NCI-H2196 treated with DMSO at 0.1 percent for 48 hours (cell line): ENCODE data around the gene PFDN2.
"Not testable (repeated sequence)": the region's sequence is repeated elsewhere in the genome, so short reads cannot be mapped to it uniquely, and the experiment has no call there.

Experiments
- DNase-seq: peaks from one replicate; lab custom pipeline; 2025; ENCODE audit not compliant: unreplicated experiment; lab: John Stamatoyannopoulos, UW

The PFDN2 gene

GRCh38 chr1:161139766-161140165, 21.9 kb upstream of the PFDN2 start:
- no peak for DNase-seq

- DNase-seq = no peak
These were observed 20.6 kb upstream of the PFDN2 start for GRCh38 chr1:161138431-161138830.

GRCh38 chr1:161137881-161138280, 20.0 kb upstream of the PFDN2 start:
- no peak for DNase-seq

- no peak for DNase-seq
These were observed 15.4 kb upstream of the PFDN2 start for GRCh38 chr1:161133220-161133740.

GRCh38 chr1:161132410-161133219, 14.8 kb upstream of the PFDN2 start, which contains the start of gene DEDD:
Gene DEDD (minus strand): TSS chr1:161132667. CDS start chr1:161124462, 8,205 bp downstream.
- peak; percentile 93 for DNase-seq

GRCh38 chr1:161131523-161132409, 13.9 kb upstream of the PFDN2 start:
- DNase-seq = no peak

GRCh38 chr1:161130266-161130665, 12.4 kb upstream of the PFDN2 start:
- DNase-seq = no peak

GRCh38 chr1:161128591-161129420, 11.0 kb upstream of the PFDN2 start:
- DNase-seq = no peak

- DNase-seq = no peak
These were observed 9.8 kb upstream of the PFDN2 start for GRCh38 chr1:161127649-161128048.

GRCh38 chr1:161122967-161123366, 5.1 kb upstream of the PFDN2 start:
- no peak for DNase-seq

- DNase-seq = no peak
These were observed 4.0 kb upstream of the PFDN2 start for GRCh38 chr1:161121834-161122233.

- no peak for DNase-seq
These were observed 3.3 kb upstream of the PFDN2 start for GRCh38 chr1:161121042-161121650.

- no peak for DNase-seq
These were observed 1.5 kb upstream of the PFDN2 start for GRCh38 chr1:161119092-161119903.

GRCh38 chr1:161115961-161116360, 1.9 kb downstream of the PFDN2 start:
- DNase-seq = not testable (repeated sequence)

- no peak for DNase-seq
These were observed 2.6 kb downstream of the PFDN2 start for GRCh38 chr1:161115132-161115711.

- DNase-seq = no peak
These were observed 3.3 kb downstream of the PFDN2 start for GRCh38 chr1:161114556-161114955.

GRCh38 chr1:161113915-161114314, 3.9 kb downstream of the PFDN2 start:
- no peak for DNase-seq

GRCh38 chr1:161111527-161111926, 6.3 kb downstream of the PFDN2 start:
- no peak for DNase-seq

GRCh38 chr1:161111117-161111516, 6.7 kb downstream of the PFDN2 start:
- no peak for DNase-seq
